Raji (cell line): ENCODE results near the gene FLT1.

Source experiments
- POLR2A ChIP-seq: IDR thresholded peaks from 2 replicates; pipeline ENCODE4 v1.6.1; 2011; ENCODE audit warnings: low read depth, low read length, control low read depth; ENCODE audit not compliant: insufficient read depth

FLT1 gene

GRCh38 chr13:28494778-28495537 is at the start of gene FLT1:
Gene FLT1 (minus strand): TSS chr13:28495128. CDS start chr13:28494843, 285 bp downstream.
- no peak for TF ChIP-seq POLR2A

- no peak for TF ChIP-seq POLR2A
Observed at GRCh38 chr13:28544026-28544425, 49.1 kb upstream of the FLT1 start.

- no peak for TF ChIP-seq POLR2A
Observed at GRCh38 chr13:28542804-28543203, 47.9 kb upstream of the FLT1 start.

- no peak for TF ChIP-seq POLR2A
Observed at GRCh38 chr13:28541966-28542365, 47.0 kb upstream of the FLT1 start.

- no peak for TF ChIP-seq POLR2A
Observed at GRCh38 chr13:28540612-28541011, 45.7 kb upstream of the FLT1 start.

GRCh38 chr13:28539625-28540286 is 44.8 kb upstream of the FLT1 start:
- TF ChIP-seq POLR2A = no peak

GRCh38 chr13:28538932-28539331 is 44.0 kb upstream of the FLT1 start:
- no peak for TF ChIP-seq POLR2A

GRCh38 chr13:28537171-28537570 is 42.2 kb upstream of the FLT1 start:
- no peak for TF ChIP-seq POLR2A

GRCh38 chr13:28536371-28536770 is 41.4 kb upstream of the FLT1 start:
- TF ChIP-seq POLR2A = no peak

- no peak for TF ChIP-seq POLR2A
Observed at GRCh38 chr13:28535734-28536133, 40.8 kb upstream of the FLT1 start.

- TF ChIP-seq POLR2A = no peak
Observed at GRCh38 chr13:28534801-28535200, 39.9 kb upstream of the FLT1 start.

- no peak for TF ChIP-seq POLR2A
Observed at GRCh38 chr13:28534210-28534609, 39.3 kb upstream of the FLT1 start.

- no peak for TF ChIP-seq POLR2A
Observed at GRCh38 chr13:28533441-28534166, 38.7 kb upstream of the FLT1 start.

GRCh38 chr13:28533125-28533436 is 38.2 kb upstream of the FLT1 start:
- no peak for TF ChIP-seq POLR2A

- TF ChIP-seq POLR2A = no peak
Observed at GRCh38 chr13:28532388-28533124, 37.6 kb upstream of the FLT1 start.
